Suprapubic skin (tissue), 4 donors: ENCODE results near the gene INPP4B. TPM values are rescaled to one million over a fixed set of nuclear protein-coding genes. Genes with fewer than 3 reads are reported as not detected.
"Not testable (repeated sequence)": the region's sequence is repeated elsewhere in the genome, so short reads cannot be mapped to it uniquely, and the experiment has no call there.

Experiments
- DNase-seq, 2 donors: peaks; one replicate each; pipeline ENCODE4 v3.0.0-alpha.2; 2019; ENCODE audit warnings: low spot score in 2 of 2
- H3K27ac ChIP-seq: fragments of 200-600 bp; sonication (generic); one replicate; pipeline ENCODE4 v1.5.1; 2019
- H3K27me3 ChIP-seq: fragments of 200-600 bp; sonication (generic); one replicate; pipeline ENCODE4 v1.5.1; 2019
- H3K36me3 ChIP-seq: fragments of 200-600 bp; sonication (generic); one replicate; pipeline ENCODE4 v1.5.1; 2019
- H3K4me1 ChIP-seq: fragments of 200-600 bp; sonication (generic); one replicate; pipeline ENCODE4 v1.5.1; 2019
- H3K4me3 ChIP-seq: fragments of 200-600 bp; sonication (generic); one replicate; pipeline ENCODE4 v1.5.1; 2019; ENCODE audit warnings: mild to moderate bottlenecking
- H3K9me3 ChIP-seq: fragments of 200-600 bp; sonication (generic); one replicate; pipeline ENCODE4 v1.5.1; 2019
- EP300 ChIP-seq: sonication (generic); formaldehyde crosslinking; IDR thresholded peaks from one replicate; pipeline ENCODE4 v1.6.1; 2017; ENCODE audit warnings: antibody characterized with exemption
- POLR2A ChIP-seq, 2 donors: fragments of 450-650 bp; IDR thresholded peaks; one replicate each; pipeline ENCODE4 v1.6.1; 2017; ENCODE audit warnings: antibody characterized with exemption in 2 of 2, mild to moderate bottlenecking in 2 of 2, moderate library complexity in 2 of 2
- POLR2AphosphoS5 ChIP-seq, 3 donors: sonication (generic); formaldehyde crosslinking; IDR thresholded peaks; one replicate each; pipeline ENCODE4 v1.6.1; 2017; ENCODE audit warnings: antibody characterized with exemption in 3 of 3
- WGBS: methylation state at CpG from one replicate; pipeline ENCODE4 v1.1.5; 2018; 5-methylcytosine and 5-hydroxymethylcytosine counted together
- total RNA-seq, 4 donors: library from RNA; depleted of rRNA; stranded (reverse); fragments of >200 nt; gene quantifications; one replicate each; pipeline ENCODE4 v1.1.0, GENCODE V29; 2016
- TF ChIP-seq, protein P1 (sequence below), 2 donors: fragments of 200-600 bp in 1 of 2; fragments of 450-650 bp in 1 of 2; sonication (generic) in 1 of 2; IDR thresholded peaks; one replicate each; pipeline ENCODE4 v1.5.1; 2016 to 2019; ENCODE audit warnings: antibody characterized with exemption in 2 of 2, mild to moderate bottlenecking in 1 of 2, moderate library complexity in 1 of 2

Gene INPP4B
- total RNA-seq, 4 donors from 2014 or later = 12.4 to 27.4 (median 17.4) TPM

DNA sequence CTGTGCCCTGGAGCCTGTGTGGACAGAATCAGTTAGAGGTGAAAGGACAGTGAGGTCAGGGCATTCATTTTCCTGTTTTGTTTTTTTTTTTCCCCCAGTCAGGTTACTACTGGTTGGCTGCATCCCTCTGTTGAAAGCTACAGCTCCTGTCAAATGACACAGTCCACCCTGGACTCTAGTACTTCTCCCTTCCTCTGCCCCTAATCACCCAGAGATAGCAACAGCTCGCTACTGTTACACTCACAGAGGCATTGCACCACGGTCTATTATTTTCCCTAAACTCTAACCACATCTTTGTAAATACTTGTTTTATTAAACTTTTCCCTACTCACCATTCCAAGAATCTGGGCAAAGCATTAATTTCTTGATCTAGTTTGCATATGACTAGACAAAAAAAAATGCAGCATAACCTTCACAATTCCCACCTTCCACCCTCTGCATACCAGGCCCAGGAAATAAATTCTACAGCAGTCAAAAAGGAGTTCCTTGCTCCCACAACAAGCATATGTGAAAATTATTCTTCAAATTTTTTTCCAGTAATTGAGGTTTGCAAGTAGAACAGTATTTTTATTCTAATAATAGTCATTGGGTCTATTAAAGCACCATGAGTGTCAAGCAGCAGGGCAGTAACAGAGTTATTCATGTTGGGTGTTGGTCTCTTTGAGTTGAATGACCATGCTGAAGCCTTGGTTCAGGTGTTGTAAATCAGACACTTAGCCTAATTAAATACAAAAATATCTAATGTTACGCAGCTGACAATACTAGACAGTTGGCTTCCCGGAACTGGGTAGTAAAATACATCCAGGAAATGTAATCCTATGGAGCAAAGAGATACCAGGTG lies 329.2 kb downstream of the INPP4B start:
- Histone ChIP-seq H3K9me3 (no peaks in the 10 kb centered on the region), H3K4me3 (no peak overlapping the region), H3K27ac (no peak overlapping the region), H3K36me3 (no peaks in the 10 kb centered on the region), H3K27me3 (no peaks in the 10 kb centered on the region), H3K4me1 (no peaks in the 10 kb centered on the region)
- no peak for TF ChIP-seq POLR2AphosphoS5 (IDR thresholded peaks at IDR 0.05)
- TF ChIP-seq POLR2A (IDR thresholded peaks at IDR 0.05) = no peak
- no peak for TF ChIP-seq EP300
- TF ChIP-seq, protein P1, sequence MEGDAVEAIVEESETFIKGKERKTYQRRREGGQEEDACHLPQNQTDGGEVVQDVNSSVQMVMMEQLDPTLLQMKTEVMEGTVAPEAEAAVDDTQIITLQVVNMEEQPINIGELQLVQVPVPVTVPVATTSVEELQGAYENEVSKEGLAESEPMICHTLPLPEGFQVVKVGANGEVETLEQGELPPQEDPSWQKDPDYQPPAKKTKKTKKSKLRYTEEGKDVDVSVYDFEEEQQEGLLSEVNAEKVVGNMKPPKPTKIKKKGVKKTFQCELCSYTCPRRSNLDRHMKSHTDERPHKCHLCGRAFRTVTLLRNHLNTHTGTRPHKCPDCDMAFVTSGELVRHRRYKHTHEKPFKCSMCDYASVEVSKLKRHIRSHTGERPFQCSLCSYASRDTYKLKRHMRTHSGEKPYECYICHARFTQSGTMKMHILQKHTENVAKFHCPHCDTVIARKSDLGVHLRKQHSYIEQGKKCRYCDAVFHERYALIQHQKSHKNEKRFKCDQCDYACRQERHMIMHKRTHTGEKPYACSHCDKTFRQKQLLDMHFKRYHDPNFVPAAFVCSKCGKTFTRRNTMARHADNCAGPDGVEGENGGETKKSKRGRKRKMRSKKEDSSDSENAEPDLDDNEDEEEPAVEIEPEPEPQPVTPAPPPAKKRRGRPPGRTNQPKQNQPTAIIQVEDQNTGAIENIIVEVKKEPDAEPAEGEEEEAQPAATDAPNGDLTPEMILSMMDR (IDR thresholded peaks at IDR 0.05) = no peak
- 85% methylated on average over 4 of the region's 4 CpGs for WGBS
- no peak for DNase-seq

DNA sequence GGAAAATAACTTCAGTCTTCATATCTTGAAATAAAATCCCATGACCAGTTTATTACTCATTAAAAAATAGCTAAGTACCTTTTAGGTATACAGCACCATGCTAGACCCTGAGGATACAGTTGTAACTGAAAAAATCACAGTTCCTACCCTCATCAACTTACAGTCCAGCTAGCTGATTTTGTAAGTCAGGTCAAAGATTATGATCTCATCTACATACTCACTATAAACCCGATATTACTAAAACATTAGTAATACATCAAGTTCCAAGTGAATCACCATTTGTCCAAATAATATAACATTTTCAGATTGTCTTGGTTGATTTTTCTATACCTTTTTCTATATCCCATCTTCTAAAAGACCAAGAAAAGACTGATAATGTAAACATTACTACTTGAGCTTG lies 333.9 kb downstream of the INPP4B start:
- H3K36me3 ChIP-seq = no peaks in the 10 kb centered on the region
- no peak for TF ChIP-seq POLR2AphosphoS5 (IDR thresholded peaks at IDR 0.05)
- no peak for TF ChIP-seq EP300
- TF ChIP-seq, protein P1 (IDR thresholded peaks at IDR 0.05) = no peak
- TF ChIP-seq POLR2A (IDR thresholded peaks at IDR 0.05) = no peak
- no peaks in the 10 kb centered on the region for H3K4me1 ChIP-seq
- no peaks in the 10 kb centered on the region for H3K27me3 ChIP-seq
- WGBS = 86% methylated on average over 1 of the region's 1 CpG
- no peaks in the 10 kb centered on the region for H3K9me3 ChIP-seq
- no peak for DNase-seq
- no peak overlapping the region for H3K4me3 ChIP-seq
- no peak overlapping the region for H3K27ac ChIP-seq

DNA sequence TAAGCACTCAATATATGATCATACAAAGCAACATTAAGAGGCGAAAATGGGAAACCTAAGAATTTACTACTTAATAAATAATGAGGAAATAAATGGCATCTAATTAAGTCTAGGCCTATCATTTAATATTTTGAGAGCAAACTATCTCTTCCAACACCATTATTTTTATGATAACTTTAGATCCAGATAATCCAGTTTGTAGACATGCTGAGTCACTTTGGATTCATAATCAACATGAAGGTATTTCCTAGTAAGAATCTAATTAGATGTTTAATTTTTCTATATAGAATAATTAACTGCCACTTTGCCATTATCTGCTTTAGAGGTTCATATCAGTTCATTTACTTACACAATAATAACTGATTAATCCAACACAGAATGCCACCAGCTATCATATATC lies 336.2 kb downstream of the INPP4B start:
- DNase-seq = no peak
- 89% methylated on average over 1 of the region's 1 CpG for WGBS
- H3K4me3 ChIP-seq = no peak overlapping the region
- no peaks in the 10 kb centered on the region for H3K36me3 ChIP-seq
- no peaks in the 10 kb centered on the region for H3K27me3 ChIP-seq
- H3K27ac ChIP-seq = no peak overlapping the region
- TF ChIP-seq POLR2A (IDR thresholded peaks at IDR 0.05) (no peak), POLR2AphosphoS5 (IDR thresholded peaks at IDR 0.05) (no peak), EP300 (no peak)
- TF ChIP-seq, protein P1 (IDR thresholded peaks at IDR 0.05) = no peak
- no peaks in the 10 kb centered on the region for H3K9me3 ChIP-seq
- H3K4me1 ChIP-seq = no peaks in the 10 kb centered on the region

DNA sequence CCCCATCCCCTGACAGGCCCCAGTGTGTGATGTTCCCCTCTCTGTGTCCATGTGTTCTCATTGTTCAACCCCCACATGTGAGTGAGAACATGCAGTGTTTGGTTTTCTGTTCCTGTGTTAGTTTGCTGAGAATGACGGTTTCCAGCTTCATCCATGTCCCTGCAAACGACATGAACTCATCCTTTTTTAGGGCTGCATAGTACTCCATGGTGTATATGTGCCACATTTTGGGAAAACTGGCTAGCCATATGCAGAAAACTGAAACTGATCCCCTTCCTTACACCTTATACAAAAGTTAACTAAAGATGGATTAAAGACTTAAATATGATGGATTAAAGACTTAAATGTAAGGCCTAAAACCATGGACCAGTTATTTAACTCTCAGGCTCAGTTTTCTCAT lies 336.7 kb downstream of the INPP4B start:
- H3K27ac ChIP-seq, H3K4me1 ChIP-seq, DNase-seq, H3K27me3 ChIP-seq, H3K36me3 ChIP-seq, H3K4me3 ChIP-seq, H3K9me3 ChIP-seq: not testable (repeated sequence)
- WGBS = 87% methylated on average over 2 of the region's 2 CpGs

- Histone ChIP-seq H3K36me3 (no peaks in the 10 kb centered on the region), H3K9me3 (no peaks in the 10 kb centered on the region), H3K4me3 (no peak overlapping the region), H3K4me1 (no peaks in the 10 kb centered on the region), H3K27ac (no peak overlapping the region), H3K27me3 (no peaks in the 10 kb centered on the region)
- 70% methylated on average over 3 of the region's 3 CpGs for WGBS
- no peak for DNase-seq
- TF ChIP-seq EP300 = no peak
- TF ChIP-seq POLR2A (IDR thresholded peaks at IDR 0.05) = no peak
- TF ChIP-seq POLR2AphosphoS5 (IDR thresholded peaks at IDR 0.05) = no peak
- TF ChIP-seq, protein P1 (IDR thresholded peaks at IDR 0.05) = no peak
Observed at GRCh38 chr4:142500966-142501365, 345.1 kb downstream of the INPP4B start.

GRCh38 chr4:142497606-142498005 lies 348.5 kb downstream of the INPP4B start:
- DNase-seq = no peak
- Histone ChIP-seq H3K27me3 (no peaks in the 10 kb centered on the region), H3K4me1 (no peaks in the 10 kb centered on the region), H3K4me3 (no peak overlapping the region), H3K36me3 (no peaks in the 10 kb centered on the region), H3K9me3 (no peaks in the 10 kb centered on the region), H3K27ac (no peak overlapping the region)
- no peak for TF ChIP-seq POLR2A (IDR thresholded peaks at IDR 0.05)
- TF ChIP-seq, protein P1 (IDR thresholded peaks at IDR 0.05) = no peak
- no peak for TF ChIP-seq POLR2AphosphoS5 (IDR thresholded peaks at IDR 0.05)
- TF ChIP-seq EP300 = no peak
